ENCODE measurements around the gene ABLIM3.

ABLIM3 gene

DNA sequence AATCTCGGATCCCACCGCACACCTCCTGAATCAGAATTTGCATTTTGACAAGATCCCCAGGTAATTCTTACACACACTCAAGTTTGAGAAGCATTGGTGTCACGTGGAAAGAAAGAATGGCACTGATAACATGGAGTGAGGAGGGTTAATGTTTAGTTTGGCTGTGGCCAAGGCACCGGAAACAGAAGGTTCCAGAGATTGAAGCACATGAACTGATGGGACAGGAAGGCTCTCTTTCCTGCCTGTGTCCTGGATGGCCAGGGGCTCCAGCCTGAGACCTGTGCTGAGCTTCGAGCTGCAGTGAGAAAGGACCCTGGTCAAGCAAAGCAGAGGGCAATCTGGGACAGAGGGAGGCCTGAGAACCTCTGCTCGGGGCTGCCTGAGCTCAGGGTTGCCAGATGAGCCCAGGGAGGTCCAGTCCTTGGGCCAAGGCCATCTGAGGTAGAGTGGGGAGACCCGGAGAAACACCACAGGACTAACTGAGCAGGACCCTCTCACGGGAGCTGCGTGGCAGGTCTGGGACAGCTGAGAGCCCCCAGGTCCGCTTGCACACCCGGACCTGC lies 157.6 kb downstream of the ABLIM3 start:
- H3K4me1 ChIP-seq (ENCODE audit: control insufficient read depth, insufficient read depth, low read length): peaks cover 9% of the 10 kb centered on the region
- H3K9ac ChIP-seq (ENCODE audit: low read length in 2 of 2): no peak overlapping the region
- H3K27me3 ChIP-seq (ENCODE audit: control insufficient read depth in 1 of 2, insufficient read depth in 2 of 2, low read length in 2 of 2): no peaks in the 10 kb centered on the region
- H3K4me3 ChIP-seq (ENCODE audit: low read length in 2 of 2): no peak overlapping the region
- no peak overlapping the region for H3K27ac ChIP-seq (ENCODE audit: low read length)
- no peaks in the 10 kb centered on the region for H3K9me3 ChIP-seq (ENCODE audit: control insufficient read depth in 2 of 2, low read length in 2 of 2)
- H3K36me3 ChIP-seq (ENCODE audit: control insufficient read depth in 2 of 2, insufficient read depth in 2 of 2, low read length in 2 of 2): no peaks in the 10 kb centered on the region

- Histone ChIP-seq H3K4me3 (ENCODE audit: low read length in 2 of 2) (no peak overlapping the region), H3K9ac (ENCODE audit: low read length in 2 of 2) (no peak overlapping the region), H3K27ac (ENCODE audit: low read length) (no peak overlapping the region), H3K27me3 (ENCODE audit: control insufficient read depth in 1 of 2, insufficient read depth in 2 of 2, low read length in 2 of 2) (no peaks in the 10 kb centered on the region), H3K4me1 (ENCODE audit: control insufficient read depth, insufficient read depth, low read length) (peaks cover 9% of the 10 kb centered on the region), H3K36me3 (ENCODE audit: control insufficient read depth in 2 of 2, insufficient read depth in 2 of 2, low read length in 2 of 2) (no peaks in the 10 kb centered on the region), H3K9me3 (ENCODE audit: control insufficient read depth in 2 of 2, low read length in 2 of 2) (no peaks in the 10 kb centered on the region)
Measured at GRCh38 chr5:149299451-149300054, 158.3 kb downstream of the ABLIM3 start.

GRCh38 chr5:149300441-149300840 lies 159.1 kb downstream of the ABLIM3 start:
- Histone ChIP-seq H3K9ac (ENCODE audit: low read length in 2 of 2) (no peak overlapping the region), H3K4me3 (ENCODE audit: low read length in 2 of 2) (no peak overlapping the region), H3K9me3 (ENCODE audit: control insufficient read depth in 2 of 2, low read length in 2 of 2) (no peaks in the 10 kb centered on the region), H3K27me3 (ENCODE audit: control insufficient read depth in 1 of 2, insufficient read depth in 2 of 2, low read length in 2 of 2) (no peaks in the 10 kb centered on the region), H3K4me1 (ENCODE audit: control insufficient read depth, insufficient read depth, low read length) (peaks cover 6% of the 10 kb centered on the region), H3K27ac (ENCODE audit: low read length) (no peak overlapping the region), H3K36me3 (ENCODE audit: control insufficient read depth in 2 of 2, insufficient read depth in 2 of 2, low read length in 2 of 2) (no peaks in the 10 kb centered on the region)

- no peak overlapping the region for H3K9ac ChIP-seq (ENCODE audit: low read length in 2 of 2)
- H3K27me3 ChIP-seq (ENCODE audit: control insufficient read depth in 1 of 2, insufficient read depth in 2 of 2, low read length in 2 of 2): no peaks in the 10 kb centered on the region
- H3K9me3 ChIP-seq (ENCODE audit: control insufficient read depth in 2 of 2, low read length in 2 of 2): no peaks in the 10 kb centered on the region
- H3K4me1 ChIP-seq (ENCODE audit: control insufficient read depth, insufficient read depth, low read length): peaks cover 6% of the 10 kb centered on the region
- no peak overlapping the region for H3K4me3 ChIP-seq (ENCODE audit: low read length in 2 of 2)
- no peaks in the 10 kb centered on the region for H3K36me3 ChIP-seq (ENCODE audit: control insufficient read depth in 2 of 2, insufficient read depth in 2 of 2, low read length in 2 of 2)
- no peak overlapping the region for H3K27ac ChIP-seq (ENCODE audit: low read length)
Measured at GRCh38 chr5:149301049-149301743, 159.9 kb downstream of the ABLIM3 start.

DNA sequence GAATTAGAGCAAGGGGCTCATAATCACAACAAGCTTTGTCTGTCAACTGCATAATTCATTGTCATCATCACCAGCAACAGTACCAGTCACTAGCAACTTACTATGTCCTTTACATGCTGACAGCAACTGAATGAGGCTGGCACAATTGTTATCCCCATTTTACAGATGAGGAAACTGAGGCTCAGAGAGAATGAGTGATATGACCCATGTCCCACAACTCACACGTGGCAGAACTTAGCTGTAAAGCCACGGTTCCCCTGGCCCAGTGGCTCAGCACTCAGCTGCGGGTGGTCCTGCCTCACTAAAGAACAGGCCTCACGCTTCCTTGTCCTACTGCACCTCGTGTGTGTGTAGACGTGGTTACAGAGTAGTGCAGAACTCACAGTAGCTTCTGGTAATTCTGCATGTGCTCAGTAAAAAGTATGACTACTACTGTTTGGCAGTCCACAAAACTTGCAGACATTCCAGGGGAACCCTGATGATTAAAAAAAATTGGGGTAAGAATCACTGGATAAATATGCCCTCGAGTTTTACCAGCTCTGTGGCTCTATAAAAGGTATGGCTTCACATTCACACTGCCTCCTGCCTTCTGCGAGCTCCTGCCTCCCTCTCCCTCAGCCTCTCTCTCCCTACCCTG lies 160.6 kb downstream of the ABLIM3 start:
- Histone ChIP-seq H3K27me3 (ENCODE audit: control insufficient read depth in 1 of 2, insufficient read depth in 2 of 2, low read length in 2 of 2) (no peaks in the 10 kb centered on the region), H3K27ac (ENCODE audit: low read length) (no peak overlapping the region), H3K9ac (ENCODE audit: low read length in 2 of 2) (no peak overlapping the region), H3K4me1 (ENCODE audit: control insufficient read depth, insufficient read depth, low read length) (peaks cover 6% of the 10 kb centered on the region), H3K4me3 (ENCODE audit: low read length in 2 of 2) (no peak overlapping the region), H3K36me3 (ENCODE audit: control insufficient read depth in 2 of 2, insufficient read depth in 2 of 2, low read length in 2 of 2) (no peaks in the 10 kb centered on the region), H3K9me3 (ENCODE audit: control insufficient read depth in 2 of 2, low read length in 2 of 2) (no peaks in the 10 kb centered on the region)

DNA sequence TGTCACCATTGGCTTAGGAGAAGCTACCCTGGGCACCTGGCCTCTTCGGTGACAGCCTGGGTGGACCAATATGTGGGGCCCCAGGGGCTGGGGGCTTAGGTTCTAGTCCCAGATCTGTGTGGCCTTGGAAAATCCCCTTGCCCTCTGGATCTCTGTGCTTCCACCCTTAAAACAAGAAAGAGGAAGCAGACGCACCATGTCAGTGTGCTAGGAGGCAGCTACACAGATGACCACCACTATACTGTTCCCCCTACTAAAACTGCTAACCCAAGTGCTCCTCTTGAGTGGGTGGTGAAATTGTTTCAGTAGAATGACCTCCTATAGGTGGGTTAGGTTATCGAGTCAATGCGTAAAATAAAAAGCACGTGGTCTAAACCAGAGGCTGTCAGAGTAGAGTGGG lies 161.3 kb downstream of the ABLIM3 start:
- Histone ChIP-seq H3K4me1 (ENCODE audit: control insufficient read depth, insufficient read depth, low read length) (peaks cover 6% of the 10 kb centered on the region), H3K27ac (ENCODE audit: low read length) (no peak overlapping the region), H3K4me3 (ENCODE audit: low read length in 2 of 2) (no peak overlapping the region), H3K27me3 (ENCODE audit: control insufficient read depth in 1 of 2, insufficient read depth in 2 of 2, low read length in 2 of 2) (no peaks in the 10 kb centered on the region), H3K36me3 (ENCODE audit: control insufficient read depth in 2 of 2, insufficient read depth in 2 of 2, low read length in 2 of 2) (no peaks in the 10 kb centered on the region), H3K9ac (ENCODE audit: low read length in 2 of 2) (no peak overlapping the region), H3K9me3 (ENCODE audit: control insufficient read depth in 2 of 2, low read length in 2 of 2) (no peaks in the 10 kb centered on the region)

DNA sequence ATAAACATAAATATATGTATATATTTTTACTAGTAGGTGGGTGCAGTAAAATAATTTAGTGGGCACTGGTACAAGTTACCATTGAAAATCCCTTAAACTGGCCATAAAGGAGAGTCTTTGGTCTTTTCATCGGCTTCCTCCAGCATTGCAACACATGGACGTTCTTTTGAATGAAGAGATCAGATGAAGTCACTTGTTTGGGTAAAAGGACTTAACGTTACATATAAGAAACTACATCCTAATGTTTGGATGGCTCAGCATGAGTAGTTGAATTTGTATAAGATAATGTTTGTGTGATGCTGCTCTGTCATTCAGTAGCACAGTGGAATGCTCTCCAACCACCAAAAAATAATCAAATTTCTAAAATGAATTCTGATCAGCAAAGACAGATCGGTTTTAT lies 161.9 kb downstream of the ABLIM3 start:
- Histone ChIP-seq H3K4me3 (ENCODE audit: low read length in 2 of 2) (no peak overlapping the region), H3K36me3 (ENCODE audit: control insufficient read depth in 2 of 2, insufficient read depth in 2 of 2, low read length in 2 of 2) (no peaks in the 10 kb centered on the region)

GRCh38 chr5:149304195-149305078 lies 163.1 kb downstream of the ABLIM3 start:
- Histone ChIP-seq H3K4me1 (ENCODE audit: control insufficient read depth, insufficient read depth, low read length) (no peaks in the 10 kb centered on the region), H3K4me3 (ENCODE audit: low read length in 2 of 2) (no peak overlapping the region), H3K27ac (ENCODE audit: low read length) (no peak overlapping the region), H3K36me3 (ENCODE audit: control insufficient read depth in 2 of 2, insufficient read depth in 2 of 2, low read length in 2 of 2) (no peaks in the 10 kb centered on the region), H3K9me3 (ENCODE audit: control insufficient read depth in 2 of 2, low read length in 2 of 2) (no peaks in the 10 kb centered on the region), H3K27me3 (ENCODE audit: control insufficient read depth in 1 of 2, insufficient read depth in 2 of 2, low read length in 2 of 2) (no peaks in the 10 kb centered on the region), H3K9ac (ENCODE audit: low read length in 2 of 2) (no peak overlapping the region)

More for the DNA sequence above, 161.9 kb downstream of the ABLIM3 start:
- H3K4me1 ChIP-seq (ENCODE audit: control insufficient read depth, insufficient read depth, low read length): peaks cover 6% of the 10 kb centered on the region
- no peak overlapping the region for H3K27ac ChIP-seq (ENCODE audit: low read length)
- H3K9ac ChIP-seq (ENCODE audit: low read length in 2 of 2): no peak overlapping the region
- no peaks in the 10 kb centered on the region for H3K9me3 ChIP-seq (ENCODE audit: control insufficient read depth in 2 of 2, low read length in 2 of 2)
- no peaks in the 10 kb centered on the region for H3K27me3 ChIP-seq (ENCODE audit: control insufficient read depth in 1 of 2, insufficient read depth in 2 of 2, low read length in 2 of 2)

- H3K4me3 ChIP-seq (ENCODE audit: low read length in 2 of 2): no peak overlapping the region
- H3K9ac ChIP-seq (ENCODE audit: low read length in 2 of 2): no peak overlapping the region
- no peaks in the 10 kb centered on the region for H3K27me3 ChIP-seq (ENCODE audit: control insufficient read depth in 1 of 2, insufficient read depth in 2 of 2, low read length in 2 of 2)
- H3K9me3 ChIP-seq (ENCODE audit: control insufficient read depth in 2 of 2, low read length in 2 of 2): no peaks in the 10 kb centered on the region
- H3K27ac ChIP-seq (ENCODE audit: low read length): no peak overlapping the region
- peaks cover 2% of the 10 kb centered on the region for H3K4me1 ChIP-seq (ENCODE audit: control insufficient read depth, insufficient read depth, low read length)
- H3K36me3 ChIP-seq (ENCODE audit: control insufficient read depth in 2 of 2, insufficient read depth in 2 of 2, low read length in 2 of 2): no peaks in the 10 kb centered on the region
Measured at GRCh38 chr5:149309354-149309753, 168.1 kb downstream of the ABLIM3 start.

All from stomach smooth muscle (tissue), 2 donors.